Hypothalamus (tissue), 51 donors: ENCODE results near the gene NFATC2.
"Not testable (repeated sequence)": the region's sequence is repeated elsewhere in the genome, so short reads cannot be mapped to it uniquely, and the experiment has no call there.

Experiments
- DNase-seq, 51 donors: peaks; one replicate each; lab custom pipeline; 2025; lab: John Stamatoyannopoulos, UW

NFATC2 gene

GRCh38 chr20:51350941-51351631 is 191.4 kb downstream of the NFATC2 start:
- DNase-seq, result no peak

DNA sequence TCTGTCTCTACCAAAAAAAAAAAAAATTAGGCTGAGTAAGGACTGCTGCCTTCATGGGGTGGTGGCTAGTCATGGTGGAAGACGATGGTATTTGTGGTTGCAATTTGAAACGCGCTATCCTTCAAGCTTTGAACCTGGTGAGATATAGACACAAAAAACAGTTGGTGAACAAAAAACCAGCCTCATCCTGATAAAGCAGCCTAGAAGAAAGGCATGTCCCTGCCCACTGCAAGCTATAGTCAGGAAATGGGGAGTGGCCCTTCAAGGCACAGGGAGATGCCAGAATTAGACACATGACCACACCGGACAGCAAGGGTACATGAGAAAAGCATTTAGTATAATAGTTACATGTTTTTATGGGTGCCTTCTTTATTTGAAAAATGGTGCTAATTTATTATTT is 193.6 kb downstream of the NFATC2 start:
- no peak for DNase-seq

DNA sequence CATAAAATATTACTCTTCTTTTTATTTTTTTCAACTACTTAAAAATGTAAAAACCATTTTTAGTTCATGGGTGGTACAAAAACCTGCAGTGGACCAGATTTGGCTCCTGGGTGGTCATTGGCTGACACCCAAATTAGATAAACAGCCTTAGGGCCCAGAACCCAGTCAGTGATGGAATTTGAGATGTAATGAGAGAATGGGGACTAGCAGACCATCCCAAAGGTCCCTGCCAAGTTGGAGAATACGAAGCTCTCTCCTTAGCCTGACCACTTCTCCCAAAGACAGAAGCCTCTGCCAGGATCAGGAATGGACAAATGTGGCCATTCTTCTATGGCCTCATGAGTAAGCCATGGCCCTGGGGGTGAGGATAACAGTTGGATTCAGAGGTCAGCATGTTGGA is 194.7 kb downstream of the NFATC2 start:
- no peak for DNase-seq

- DNase-seq, result no peak
Observed at GRCh38 chr20:51346686-51347485, 195.6 kb downstream of the NFATC2 start.

DNA sequence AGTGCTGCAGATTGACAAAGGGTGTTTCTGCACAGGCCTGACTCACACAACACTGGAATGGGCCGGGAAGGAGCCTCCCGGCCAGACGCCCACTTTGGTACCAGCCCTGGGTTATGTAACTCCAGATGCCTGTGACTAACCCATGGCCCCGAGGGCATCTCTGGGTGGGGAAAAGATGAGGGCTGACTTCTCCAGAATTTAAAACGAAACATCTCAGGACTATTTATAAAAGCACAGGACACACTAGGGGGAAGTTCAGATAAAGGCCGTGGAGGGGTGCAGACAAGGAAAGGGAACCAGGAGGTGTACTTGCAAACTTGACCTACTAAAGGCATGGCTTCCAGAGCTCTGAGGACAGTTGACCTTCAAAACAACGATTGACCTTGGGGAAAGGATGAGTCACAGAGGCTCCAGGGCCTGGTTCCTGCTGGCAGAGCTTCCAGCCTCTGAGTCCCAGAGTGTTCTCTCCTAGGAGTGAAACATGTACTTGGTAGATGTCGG is 196.9 kb downstream of the NFATC2 start:
- no peak for DNase-seq

GRCh38 chr20:51343802-51344201 is 198.7 kb downstream of the NFATC2 start:
- not testable (repeated sequence) for DNase-seq

DNA sequence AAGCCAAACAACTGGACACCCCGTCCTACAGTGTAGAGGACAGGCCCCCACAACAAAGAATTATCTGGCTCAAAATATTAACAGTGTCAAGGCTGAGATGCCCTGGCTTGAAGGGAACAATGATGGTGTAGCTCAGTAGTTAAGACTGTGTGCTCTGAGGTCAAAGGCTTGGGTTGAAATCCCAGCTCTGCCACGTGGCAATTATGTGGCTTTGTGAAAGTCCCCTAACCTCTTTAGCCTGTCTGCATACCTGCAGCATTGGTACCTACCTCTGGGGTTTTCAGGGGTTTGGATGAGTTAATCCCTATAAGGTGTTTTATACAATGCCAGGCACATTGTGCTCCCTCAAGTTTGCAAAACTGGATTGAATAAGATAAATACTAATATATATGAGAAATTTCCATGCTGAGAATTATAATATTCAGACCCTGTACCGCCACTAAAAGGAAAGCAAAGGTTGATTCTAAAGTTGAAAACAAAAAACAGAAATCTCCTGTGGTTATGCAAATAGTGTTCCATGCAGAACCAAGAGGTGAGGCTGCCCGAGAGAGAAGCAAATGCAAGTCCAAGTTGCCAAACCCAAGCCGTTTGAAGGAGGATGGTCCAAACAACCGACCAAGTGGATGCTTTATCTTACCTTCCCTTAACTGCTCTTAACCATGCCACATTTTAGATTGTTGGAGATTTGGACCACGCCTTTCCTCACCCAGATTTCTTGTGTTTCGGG is 199.8 kb downstream of the NFATC2 start:
- no peak for DNase-seq

GRCh38 chr20:51341581-51341980 is 200.9 kb downstream of the NFATC2 start:
- DNase-seq, result no peak

- DNase-seq, result no peak
Observed at GRCh38 chr20:51340451-51340840, 202.1 kb downstream of the NFATC2 start.

DNA sequence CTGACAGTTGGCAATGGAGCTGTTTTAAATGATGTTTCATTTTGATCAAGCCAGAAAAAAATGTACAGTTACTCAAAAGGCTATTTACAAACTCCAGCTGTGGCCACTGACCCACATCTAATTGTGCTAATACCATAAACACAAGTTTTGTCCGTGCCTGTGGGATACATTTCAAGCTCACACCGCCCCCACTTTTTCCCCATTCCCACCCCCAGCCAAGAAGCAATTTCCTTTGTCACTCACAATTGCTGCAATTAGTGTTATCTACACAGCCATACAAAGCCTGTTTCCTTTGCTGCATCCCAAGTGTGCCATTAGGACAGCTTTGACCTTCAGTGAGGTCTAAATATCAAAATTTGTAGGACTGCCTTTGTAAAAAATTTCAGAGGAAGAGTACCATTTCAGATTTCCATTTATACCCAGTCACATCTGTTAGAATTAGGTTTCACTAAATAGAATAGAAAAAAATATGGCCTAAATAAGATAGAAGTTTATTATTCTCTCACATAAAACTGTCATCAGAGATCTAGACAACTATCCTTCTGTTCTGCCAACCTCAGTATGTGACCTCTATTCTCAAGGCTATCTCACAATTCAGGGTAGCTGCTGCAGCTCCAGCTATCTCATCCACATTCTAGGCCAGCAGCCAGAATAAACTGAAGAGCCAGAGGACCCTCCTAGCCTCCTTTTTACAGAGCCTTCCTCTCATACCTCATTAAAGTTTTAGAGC is 202.6 kb downstream of the NFATC2 start:
- DNase-seq, result no peak

GRCh38 chr20:51338692-51339440 is 203.7 kb downstream of the NFATC2 start:
- no peak for DNase-seq

DNA sequence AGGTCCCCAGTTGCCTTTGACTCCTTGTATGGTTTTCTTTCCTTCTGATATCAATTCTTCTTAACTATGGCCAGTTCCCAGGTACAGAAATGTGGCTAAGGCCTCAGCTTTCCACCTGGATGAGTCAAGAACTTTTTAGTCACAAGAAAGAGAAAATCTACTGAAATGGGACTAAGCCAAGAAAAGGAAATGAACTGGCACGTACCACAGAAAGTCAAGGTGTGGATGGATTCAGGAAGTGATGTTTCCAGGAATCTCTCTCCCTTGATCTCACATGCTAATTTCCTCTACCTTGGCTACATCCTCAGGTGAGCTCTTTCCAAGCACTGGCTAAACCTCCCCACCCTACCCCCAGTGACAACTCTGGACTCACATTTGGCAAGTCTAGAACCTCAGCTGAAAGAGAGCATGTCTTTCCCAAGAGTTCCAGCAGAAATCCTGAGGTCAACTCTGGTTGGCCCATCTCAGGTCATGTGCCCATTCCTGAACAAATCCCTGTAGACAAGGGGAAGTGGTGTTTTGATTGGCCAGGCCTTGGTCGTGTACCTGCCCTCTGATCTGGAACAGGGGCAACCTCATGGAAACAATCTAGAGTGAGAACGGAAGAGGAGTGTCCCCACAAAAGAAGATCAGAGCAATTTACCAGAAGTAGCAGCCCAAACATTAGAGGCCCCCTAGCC is 205.3 kb downstream of the NFATC2 start:
- no peak for DNase-seq
